Renal cortical epithelial cell (primary cell): ENCODE data around the gene POLR2H. TPM values are rescaled to one million over a fixed set of nuclear protein-coding genes. Genes with fewer than 3 reads are reported as not detected.
A peak's percentile ranks its signal among the peaks of the same experiment; 100 is the strongest.

Experiments
- DNase-seq: peaks from one replicate; pipeline ENCODE4 v3.0.0-alpha.2; 2011; ENCODE audit warnings: low read depth
- total RNA-seq: library from RNA; depleted of rRNA; stranded (reverse); fragments of >200 nt; gene quantifications from 2 replicates; pipeline ENCODE4 v1.2.3, GENCODE V29; 2014

Gene POLR2H
- 97.3 and 161 TPM in 2 replicates for total RNA-seq

DNA sequence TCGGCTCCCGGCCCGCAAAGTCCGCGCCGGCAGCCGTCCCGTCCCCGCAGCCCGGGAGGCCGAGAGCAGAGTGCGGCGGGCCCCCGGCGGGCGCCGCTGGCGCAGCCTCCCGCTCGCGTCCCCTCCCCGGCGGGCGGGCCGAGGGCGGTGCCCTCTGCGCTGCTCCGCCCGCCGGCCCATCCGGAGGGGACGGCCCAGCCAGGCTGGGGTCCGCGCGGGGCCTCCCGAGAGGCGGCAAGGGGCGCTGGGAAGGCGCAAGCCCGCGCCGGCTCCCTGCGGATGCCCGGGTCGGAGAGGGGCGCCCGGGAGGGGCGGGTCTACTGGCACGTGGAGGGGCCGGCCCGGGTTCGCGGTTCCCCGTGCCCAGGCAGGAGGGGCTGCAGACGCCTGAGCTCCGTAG is at the start of gene POLR2H, which contains the start of gene CLCN2:
POLR2H (plus strand) TSS at position 179 of the 400 bp plus-strand sequence. CDS start 1,783 bp downstream, outside the sequence.
CLCN2 (minus strand) TSS at position 74 of the 400 bp plus-strand sequence. CDS start 126 bp downstream, outside the sequence.
- no peak for DNase-seq

DNA sequence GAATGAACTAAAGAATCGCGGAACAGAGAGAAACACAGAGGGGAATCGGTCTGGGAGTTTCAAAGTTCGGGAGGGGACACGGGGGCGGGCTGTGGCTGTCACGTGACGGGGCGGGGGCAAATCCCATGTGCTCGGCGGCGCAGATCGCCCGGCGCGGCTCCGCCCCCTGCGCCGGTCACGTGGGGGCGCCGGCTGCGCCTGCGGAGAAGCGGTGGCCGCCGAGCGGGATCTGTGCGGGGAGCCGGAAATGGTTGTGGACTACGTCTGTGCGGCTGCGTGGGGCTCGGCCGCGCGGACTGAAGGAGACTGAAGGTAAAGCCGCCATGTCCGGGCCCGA is 47.2 kb upstream of the POLR2H start, which contains the start of gene EIF4G1:
EIF4G1 (plus strand) TSS at position 244 of the 337 bp plus-strand sequence. CDS start 1,191 bp downstream, outside the sequence.
- DNase-seq, result peak; percentile 80

DNA sequence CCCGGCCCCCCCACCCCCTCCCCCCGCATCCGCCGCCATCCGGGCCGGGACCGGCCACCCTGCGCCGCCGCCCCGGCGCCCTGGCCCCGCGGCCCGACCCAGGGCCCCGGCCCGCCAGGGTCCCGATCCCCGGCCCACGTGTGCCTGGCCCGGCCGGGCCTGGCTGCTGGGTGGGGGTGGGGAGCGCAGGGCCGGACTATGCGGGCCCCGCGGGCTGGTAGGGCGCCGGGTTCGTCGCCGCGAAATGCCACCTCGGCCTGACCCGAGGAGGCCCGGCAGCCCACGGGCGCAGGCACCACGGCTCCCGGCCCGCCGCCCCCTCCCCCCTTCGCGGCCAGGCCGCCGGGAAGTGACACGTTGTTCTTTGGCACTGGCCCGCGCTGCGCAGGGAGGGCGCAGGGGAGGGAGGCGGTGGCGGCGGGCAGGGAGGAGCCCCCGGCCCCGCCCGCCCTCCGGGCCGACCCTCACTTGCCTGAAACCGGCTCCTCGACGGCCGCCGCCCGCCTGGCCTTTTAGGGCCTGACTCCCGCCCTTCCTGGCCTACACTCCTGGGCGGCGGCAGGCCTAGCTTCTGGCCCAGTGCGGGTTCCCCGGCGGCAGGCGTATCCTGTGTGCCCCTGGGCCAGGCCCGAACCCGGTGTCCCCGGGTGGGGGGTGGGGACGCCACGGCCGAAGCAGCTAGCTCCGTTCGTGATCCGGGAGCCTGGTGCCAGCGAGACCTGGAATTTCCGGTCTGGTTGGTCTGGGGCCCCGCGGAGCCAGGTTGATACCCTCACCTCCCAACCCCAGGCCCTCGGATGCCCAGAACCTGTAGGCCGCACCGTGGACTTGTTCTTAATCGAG is 46.6 kb upstream of the POLR2H start:
- DNase-seq, result no peak

DNA sequence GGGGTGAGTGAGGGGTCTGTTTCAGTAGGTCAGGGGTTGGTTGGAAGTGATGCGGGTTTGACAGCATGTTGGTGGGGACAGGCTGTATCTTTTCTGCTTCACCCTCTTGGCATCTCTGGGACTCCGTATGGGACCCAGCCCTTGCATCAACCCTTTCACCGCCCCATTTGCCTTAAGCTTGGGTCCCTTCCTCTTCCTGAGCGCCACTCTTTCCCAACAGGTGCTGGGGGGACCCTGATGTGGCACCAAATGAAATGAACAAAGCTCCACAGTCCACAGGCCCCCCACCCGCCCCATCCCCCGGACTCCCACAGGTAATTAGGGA is 46.0 kb upstream of the POLR2H start:
- no peak for DNase-seq

DNA sequence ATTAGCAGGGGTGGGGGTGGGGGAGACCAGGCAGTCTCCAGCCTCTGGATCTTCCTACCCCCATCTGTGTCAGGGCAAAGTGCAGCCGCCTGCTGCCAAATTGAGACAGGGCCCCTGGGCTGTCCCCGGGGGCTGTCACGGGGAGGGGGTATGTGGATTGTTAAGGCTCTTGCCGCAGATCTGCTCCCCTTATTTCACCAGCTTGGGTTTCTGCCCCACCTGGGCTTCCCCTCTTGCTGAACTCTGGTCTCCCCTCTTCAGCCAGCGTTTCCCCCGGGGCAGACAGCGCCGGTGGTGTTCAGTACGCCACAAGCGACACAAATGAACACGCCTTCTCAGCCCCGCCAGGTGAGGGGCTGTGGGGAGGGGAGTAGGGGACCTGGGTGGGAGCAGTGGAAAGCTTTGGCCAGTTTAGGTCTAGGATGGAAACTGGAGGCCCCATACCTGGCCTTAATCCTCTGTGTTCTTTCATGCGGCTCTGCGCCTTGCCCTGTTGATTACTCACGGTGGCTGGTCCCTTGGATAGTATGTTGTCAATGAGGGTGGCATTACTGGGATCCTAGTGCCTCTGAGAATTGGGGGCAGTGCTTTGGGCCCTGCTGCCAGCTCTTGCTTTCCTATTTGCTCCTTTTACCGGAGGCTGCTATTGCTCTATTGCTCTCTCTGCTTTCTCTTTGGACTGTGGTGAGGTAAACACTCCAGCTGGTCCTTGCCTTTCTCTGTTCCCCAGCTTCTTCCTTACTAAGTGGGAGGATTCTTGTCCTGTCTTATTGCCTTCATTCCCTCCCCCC is 45.4 kb upstream of the POLR2H start:
- peak; percentile 13 for DNase-seq

DNA sequence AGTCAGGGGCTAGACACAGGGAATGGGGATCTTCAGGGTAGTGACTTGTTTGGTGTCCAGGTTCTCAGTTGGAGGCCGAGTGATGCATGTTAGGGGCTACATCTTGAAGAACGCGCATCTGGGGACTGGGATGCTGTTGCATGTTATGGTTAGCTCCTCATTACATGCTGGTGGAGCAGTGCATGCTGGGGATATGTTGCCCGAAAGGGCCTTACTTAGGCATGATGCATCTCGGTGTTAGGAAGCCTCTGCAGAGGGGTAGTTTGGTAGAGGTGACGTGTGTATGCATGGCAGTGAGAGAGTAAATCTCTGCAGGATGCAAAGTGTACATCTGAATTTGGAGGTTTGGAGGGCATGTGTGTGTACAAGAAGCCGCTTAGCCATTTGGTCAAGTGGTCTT is 44.7 kb upstream of the POLR2H start:
- DNase-seq, result no peak

DNA sequence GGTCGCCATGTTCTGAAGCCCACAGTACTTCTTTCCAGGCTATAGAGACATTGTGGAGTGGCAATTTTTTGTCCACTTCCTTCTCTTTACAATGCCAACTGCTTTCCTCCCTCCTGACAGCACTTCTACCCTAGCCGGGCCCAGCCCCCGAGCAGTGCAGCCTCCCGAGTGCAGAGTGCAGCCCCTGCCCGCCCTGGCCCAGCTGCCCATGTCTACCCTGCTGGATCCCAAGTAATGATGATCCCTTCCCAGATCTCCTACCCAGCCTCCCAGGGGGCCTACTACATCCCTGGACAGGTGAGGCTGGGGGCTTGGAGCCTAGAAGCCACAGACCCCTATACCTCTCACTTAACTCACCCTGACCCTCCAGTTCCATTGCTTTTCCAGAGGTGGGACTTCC is 44.3 kb upstream of the POLR2H start:
- no peak for DNase-seq

DNA sequence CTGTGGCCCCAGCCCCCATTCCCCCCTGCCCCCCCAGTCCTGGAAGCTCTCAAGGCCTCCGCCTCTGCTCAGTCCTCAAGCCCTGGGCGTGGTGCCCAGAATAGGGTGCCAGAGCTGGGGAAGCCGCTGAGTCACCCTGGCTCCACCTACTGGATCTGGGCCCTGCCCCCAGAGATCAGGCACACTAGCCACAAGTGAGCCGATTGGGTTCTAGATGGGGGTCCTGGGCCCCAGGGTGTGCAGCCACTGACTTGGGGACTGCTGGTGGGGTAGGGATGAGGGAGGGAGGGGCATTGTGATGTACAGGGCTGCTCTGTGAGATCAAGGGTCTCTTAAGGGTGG is 41.4 kb upstream of the POLR2H start:
- DNase-seq, result peak; percentile 91

DNA sequence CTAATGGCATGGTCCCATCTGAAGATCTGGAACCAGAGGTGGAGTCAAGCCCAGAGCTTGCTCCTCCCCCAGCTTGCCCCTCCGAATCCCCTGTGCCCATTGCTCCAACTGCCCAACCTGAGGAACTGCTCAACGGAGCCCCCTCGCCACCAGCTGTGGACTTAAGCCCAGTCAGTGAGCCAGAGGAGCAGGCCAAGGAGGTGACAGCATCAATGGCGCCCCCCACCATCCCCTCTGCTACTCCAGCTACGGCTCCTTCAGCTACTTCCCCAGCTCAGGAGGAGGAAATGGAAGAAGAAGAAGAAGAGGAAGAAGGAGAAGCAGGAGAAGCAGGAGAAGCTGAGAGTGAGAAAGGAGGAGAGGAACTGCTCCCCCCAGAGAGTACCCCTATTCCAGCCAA is 39.8 kb upstream of the POLR2H start:
- DNase-seq, result no peak

DNA sequence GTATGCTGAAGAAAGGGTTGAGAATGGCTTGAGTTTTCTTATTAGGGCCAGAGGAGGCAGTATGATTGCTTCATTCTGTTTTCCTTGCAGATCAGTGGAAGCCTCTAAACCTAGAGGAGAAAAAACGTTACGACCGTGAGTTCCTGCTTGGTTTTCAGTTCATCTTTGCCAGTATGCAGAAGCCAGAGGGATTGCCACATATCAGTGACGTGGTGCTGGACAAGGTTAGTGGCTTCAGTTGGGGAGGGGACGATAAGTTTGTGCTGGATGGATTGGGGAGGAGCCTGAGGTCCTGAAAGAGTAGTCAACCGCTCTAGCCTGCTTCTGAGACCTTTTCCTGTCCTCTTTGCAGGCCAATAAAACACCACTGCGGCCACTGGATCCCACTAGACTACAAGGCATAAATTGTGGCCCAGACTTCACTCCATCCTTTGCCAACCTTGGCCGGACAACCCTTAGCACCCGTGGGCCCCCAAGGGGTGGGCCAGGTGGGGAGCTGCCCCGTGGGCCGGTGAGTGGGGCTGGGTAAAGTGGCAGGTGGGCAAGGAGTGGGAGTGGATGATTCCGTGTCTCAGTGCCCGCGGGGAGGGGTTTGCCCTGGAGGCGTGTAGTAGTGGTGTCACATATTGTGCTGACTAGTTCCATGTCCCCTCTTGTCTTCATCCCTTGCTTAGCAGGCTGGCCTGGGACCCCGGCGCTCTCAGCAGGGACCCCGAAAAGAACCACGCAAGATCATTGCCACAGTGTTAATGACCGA is 38.6 kb upstream of the POLR2H start:
- DNase-seq, result no peak

DNA sequence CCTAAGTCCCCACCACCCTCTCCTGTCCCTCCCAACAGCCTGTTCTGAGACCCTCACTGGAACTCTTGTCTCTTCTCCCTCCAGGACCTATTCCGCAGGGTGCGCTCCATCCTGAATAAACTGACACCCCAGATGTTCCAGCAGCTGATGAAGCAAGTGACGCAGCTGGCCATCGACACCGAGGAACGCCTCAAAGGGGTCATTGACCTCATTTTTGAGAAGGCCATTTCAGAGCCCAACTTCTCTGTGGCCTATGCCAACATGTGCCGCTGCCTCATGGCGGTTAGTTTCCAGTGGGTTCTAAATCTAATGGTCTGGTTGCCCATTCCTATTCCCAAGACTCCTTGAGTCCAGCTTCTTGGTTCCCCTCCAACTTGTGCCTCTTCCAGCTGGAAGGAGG is 37.8 kb upstream of the POLR2H start:
- no peak for DNase-seq

DNA sequence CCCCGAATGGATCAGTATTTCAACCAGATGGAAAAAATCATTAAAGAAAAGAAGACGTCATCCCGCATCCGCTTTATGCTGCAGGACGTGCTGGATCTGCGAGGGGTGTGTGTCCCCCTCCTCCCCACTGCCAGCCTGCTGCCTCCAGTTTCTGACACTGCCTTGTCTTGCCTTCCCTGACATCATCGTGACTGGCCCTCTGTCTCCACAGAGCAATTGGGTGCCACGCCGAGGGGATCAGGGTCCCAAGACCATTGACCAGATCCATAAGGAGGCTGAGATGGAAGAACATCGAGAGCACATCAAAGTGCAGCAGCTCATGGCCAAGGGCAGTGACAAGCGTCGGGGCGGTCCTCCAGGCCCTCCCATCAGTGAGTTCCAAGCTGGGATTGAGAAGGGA is 36.2 kb upstream of the POLR2H start:
- DNase-seq, result no peak

DNA sequence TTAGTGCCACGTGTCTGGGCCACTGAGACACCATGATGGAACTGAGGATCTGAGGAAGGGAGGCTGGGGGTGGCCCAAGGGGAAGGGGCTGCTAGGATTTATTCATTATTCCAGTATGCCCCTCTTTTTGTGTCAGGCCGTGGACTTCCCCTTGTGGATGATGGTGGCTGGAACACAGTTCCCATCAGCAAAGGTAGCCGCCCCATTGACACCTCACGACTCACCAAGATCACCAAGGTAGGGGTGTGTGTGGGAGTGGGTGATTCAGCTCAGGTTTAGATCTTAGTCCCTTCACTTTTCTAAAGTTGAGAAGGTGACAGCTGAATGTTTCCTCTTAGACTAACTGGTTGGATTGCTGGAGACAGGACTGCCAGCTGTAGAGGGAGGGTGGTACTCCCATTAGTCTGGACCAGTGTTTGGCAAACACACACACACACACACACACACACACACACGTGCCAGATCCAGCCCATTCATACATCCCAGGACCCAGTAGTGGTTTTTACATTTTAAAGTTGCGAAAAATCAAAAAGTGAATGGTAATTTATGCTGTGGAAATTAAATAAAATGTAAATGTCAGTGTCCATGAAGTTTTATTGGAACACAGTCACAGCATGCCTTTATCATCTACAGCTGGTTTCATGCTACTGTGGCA is 35.7 kb upstream of the POLR2H start:
- DNase-seq, result no peak

DNA sequence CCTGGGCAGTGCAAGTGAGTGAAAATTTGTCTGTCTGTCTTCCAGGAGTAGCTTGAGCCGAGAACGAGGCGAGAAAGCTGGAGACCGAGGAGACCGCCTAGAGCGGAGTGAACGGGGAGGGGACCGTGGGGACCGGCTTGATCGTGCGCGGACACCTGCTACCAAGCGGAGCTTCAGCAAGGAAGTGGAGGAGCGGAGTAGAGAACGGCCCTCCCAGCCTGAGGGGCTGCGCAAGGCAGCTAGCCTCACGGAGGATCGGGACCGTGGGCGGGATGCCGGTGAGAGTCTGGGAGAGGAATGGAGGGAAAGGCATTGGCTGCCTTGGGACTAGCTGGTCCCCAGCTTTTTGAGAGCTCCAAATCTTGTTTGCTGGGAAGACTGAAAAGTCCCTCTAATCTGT is 34.3 kb upstream of the POLR2H start:
- DNase-seq, result no peak

DNA sequence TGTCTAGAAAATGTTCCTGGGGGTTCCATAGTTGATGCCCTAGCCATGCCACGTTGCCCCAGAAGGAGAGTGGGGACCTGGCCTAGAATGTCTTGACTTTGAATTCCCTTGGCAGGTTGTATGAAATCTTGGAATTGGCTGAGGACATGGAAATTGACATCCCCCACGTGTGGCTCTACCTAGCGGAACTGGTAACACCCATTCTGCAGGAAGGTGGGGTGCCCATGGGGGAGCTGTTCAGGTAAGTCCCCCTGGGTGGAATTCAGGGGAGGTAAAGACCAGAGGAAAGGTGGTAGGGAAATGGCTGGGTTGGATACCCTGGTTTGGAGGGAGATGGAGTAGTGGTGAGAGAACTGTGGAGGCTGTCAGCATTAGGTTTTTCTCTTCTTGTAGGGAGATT is 33.0 kb upstream of the POLR2H start:
- no peak for DNase-seq

DNA sequence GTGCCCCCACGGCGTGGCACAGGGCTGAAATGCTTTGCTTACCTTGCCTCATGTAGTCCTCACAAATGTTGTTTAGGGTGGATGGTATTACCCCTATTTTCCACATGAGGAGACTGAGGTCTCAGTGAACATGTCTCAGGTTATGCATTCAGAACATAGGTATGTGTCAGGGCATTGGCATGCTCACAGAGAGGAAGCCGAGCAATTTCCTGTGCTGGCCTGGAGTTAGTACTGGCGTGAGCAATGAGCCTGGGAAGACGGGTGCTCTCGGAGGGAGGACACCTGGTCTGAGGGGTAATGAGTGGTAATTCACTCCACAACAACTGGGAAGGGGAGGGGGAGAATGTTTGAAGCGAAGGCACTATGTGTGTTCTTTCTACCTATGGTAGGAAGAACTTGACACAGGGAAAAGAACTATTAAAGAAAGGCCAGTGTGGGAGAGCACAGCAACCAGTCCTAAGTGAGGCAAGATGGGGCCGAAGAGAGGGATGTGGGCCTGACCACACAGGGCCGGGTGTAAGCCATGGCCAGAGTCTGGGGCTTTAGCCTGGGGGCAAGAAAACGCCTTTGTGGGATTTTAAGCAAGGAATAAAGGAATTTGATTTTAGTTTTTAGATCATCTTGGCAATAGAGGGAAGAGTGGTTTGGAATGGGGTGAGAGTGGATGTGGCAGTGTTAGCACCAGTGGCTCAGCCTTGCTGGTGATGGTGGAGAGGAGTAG is 29.0 kb upstream of the POLR2H start:
- DNase-seq, result peak; percentile 92

DNA sequence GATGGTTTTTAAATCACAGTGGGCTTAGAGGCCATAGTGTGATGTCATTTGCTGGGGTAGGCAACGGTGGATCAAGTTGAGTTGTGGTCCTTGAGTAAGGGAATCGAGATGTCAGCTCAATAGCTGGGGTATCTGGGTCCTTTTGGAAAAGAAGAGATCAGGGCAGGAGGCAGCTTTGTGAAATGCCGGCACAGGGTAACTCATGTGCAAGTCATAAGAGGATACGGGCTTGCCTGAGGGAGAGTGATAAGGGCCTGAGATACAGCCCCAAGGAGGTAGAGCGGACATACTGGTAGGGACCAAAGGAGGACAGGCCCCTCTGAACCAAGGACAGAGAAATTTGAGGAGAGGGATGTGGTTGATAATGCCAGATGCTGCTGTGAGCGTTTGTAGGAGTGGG is 28.3 kb upstream of the POLR2H start:
- DNase-seq, result no peak

DNA sequence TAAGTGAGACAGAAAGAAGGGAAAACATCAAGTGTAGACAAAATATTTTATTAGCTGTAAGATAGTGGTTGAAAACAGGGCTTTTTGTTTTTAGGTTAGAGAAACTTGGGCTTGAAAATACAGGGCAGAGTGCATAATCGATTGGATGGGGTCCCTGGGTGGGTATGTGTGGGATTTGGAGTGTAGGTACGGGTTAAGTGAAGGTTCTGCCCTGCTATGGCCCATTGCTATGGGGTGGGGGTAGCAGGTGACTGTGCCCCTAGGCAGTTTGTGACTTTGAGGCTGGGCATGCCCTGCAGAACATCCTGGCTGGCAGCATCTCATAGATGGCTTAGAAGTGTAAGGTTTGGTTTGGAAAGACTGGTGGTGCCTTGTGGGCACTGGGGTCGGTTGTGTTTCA is 27.8 kb upstream of the POLR2H start:
- DNase-seq, result no peak

DNA sequence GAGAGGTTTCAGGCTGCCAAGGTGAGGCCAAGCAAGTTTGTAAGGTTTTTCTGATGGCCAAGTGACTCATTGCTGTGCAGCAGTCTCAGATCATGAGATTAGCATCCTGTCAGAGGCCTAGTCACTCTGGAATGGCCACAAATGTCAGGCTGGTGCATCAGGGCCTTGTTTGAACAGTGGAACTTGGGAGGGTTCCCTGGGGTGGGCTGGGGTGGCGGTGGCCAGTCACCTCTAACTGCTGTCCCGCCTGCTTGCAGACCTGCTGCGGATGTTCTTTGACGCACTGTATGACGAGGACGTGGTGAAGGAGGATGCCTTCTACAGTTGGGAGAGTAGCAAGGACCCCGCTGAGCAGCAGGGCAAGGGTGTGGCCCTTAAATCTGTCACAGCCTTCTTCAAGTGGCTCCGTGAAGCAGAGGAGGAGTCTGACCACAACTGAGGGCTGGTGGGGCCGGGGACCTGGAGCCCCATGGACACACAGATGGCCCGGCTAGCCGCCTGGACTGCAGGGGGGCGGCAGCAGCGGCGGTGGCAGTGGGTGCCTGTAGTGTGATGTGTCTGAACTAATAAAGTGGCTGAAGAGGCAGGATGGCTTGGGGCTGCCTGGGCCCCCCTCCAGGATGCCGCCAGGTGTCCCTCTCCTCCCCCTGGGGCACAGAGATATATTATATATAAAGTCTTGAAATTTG is 26.9 kb upstream of the POLR2H start:
- peak; percentile 74 for DNase-seq

DNA sequence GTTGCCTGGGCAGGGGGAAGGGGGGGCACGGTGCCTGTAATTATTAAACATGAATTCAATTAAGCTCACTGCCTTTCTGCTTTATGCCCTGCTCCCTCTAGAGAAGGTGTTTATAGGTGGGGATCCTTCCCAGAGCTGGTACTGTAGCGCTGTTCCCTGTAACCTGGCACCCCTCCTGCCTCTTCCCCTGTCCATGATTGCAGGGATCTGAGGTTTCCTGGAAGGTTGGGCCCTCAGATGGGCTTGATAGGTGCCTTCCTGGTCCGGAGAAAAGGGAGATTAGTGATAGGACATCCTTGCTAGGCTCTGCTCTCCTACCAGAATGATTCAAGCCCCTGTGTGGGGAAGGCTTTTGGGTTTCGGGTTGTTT is 26.2 kb upstream of the POLR2H start:
- DNase-seq, result no peak
